OCI-LY1 (cell line): Measurements from ENCODE around the gene COL25A1.

ENCODE experiments used
- H2AFZ ChIP-seq: fragments of 200-600 bp; sonication (generic), shearing (Covaris generic); 2 replicates; pipeline ENCODE4 v1.6.0; 2014; ENCODE audit warnings: antibody characterized with exemption, mild to moderate bottlenecking, low read length
- H3F3A ChIP-seq: fragments of 200-600 bp; sonication (generic), shearing (Covaris generic); 2 replicates; pipeline ENCODE4 v1.6.0; 2014; ENCODE audit warnings: mild to moderate bottlenecking, antibody characterized with exemption, low read length, moderate library complexity; ENCODE audit not compliant: insufficient read depth
- H3K27ac ChIP-seq: fragments of 200-600 bp; sonication (generic); 2 replicates; pipeline ENCODE4 v1.5.1; 2014; ENCODE audit warnings: low read length, mixed run types, mild to moderate bottlenecking, low read depth; ENCODE audit not compliant: poor library complexity, severe bottlenecking
- H3K27me3 ChIP-seq: fragments of 200-600 bp; sonication (generic); 2 replicates; pipeline ENCODE4 v1.6.0; 2014; ENCODE audit warnings: antibody characterized with exemption, mild to moderate bottlenecking, low read length, moderate library complexity; ENCODE audit not compliant: insufficient read depth
- H3K36me3 ChIP-seq: fragments of 200-600 bp; sonication (generic); 2 replicates; pipeline ENCODE4 v1.6.1; 2014; ENCODE audit warnings: mild to moderate bottlenecking, antibody characterized with exemption, low read length, moderate library complexity, mixed read lengths; ENCODE audit not compliant: insufficient read depth
- H3K4me1 ChIP-seq: fragments of 200-600 bp; sonication (generic); 2 replicates; pipeline ENCODE4 v1.5.1; 2014; ENCODE audit warnings: mild to moderate bottlenecking, low read length, moderate library complexity; ENCODE audit not compliant: insufficient read depth, severe bottlenecking
- H3K4me2 ChIP-seq: fragments of 200-600 bp; sonication (generic), shearing (Covaris generic); 2 replicates; pipeline ENCODE4 v1.6.1; 2014; ENCODE audit warnings: low read length
- H3K4me3 ChIP-seq: fragments of 200-600 bp; sonication (generic); 2 replicates; pipeline ENCODE4 v1.5.1; 2014; ENCODE audit warnings: low read length, low read depth, mild to moderate bottlenecking, mixed read lengths; ENCODE audit not compliant: poor library complexity, severe bottlenecking
- H3K79me2 ChIP-seq: fragments of 200-600 bp; shearing (Covaris generic); 2 replicates; pipeline ENCODE4 v1.6.1; 2016; ENCODE audit warnings: mixed run types, low read length, mixed read lengths; ENCODE audit not compliant: insufficient read depth
- H3K9ac ChIP-seq: fragments of 200-600 bp; sonication (generic), shearing (Covaris generic); 2 replicates; pipeline ENCODE4 v1.6.1; 2014; ENCODE audit warnings: mild to moderate bottlenecking, low read length, mixed read lengths
- H3K9me2 ChIP-seq: fragments of 200-600 bp; sonication (generic), shearing (Covaris generic); 2 replicates; pipeline ENCODE4 v1.6.1; 2014; ENCODE audit warnings: low read depth, mild to moderate bottlenecking, low read length, mixed read lengths
- H3K9me3 ChIP-seq: fragments of 200-600 bp; shearing (Covaris generic); 2 replicates; pipeline ENCODE4 v1.6.1; 2014; ENCODE audit warnings: low read length, mixed read lengths
- H4K20me1 ChIP-seq: fragments of 200-600 bp; sonication (generic), shearing (Covaris generic); 2 replicates; pipeline ENCODE4 v1.6.0; 2016; ENCODE audit warnings: mild to moderate bottlenecking, low read length; ENCODE audit not compliant: insufficient read depth
- CTCF ChIP-seq: fragments of 200-600 bp; sonication (generic), shearing (Covaris generic); IDR thresholded peaks from 2 replicates; pipeline ENCODE4 v1.5.1; 2017; ENCODE audit warnings: mild to moderate bottlenecking, antibody characterized with exemption, low read length, moderate library complexity, mixed read lengths
- EZH2 ChIP-seq: fragments of 200-600 bp; sonication (generic), shearing (Covaris generic); IDR thresholded peaks from 2 replicates; pipeline ENCODE4 v1.8.0; 2017; ENCODE audit warnings: borderline replicate concordance, mixed run types, mild to moderate bottlenecking, antibody characterized with exemption, low read length, moderate library complexity, mixed read lengths

The COL25A1 gene

GRCh38 chr4:109157205-109157604 lies 145.3 kb downstream of the COL25A1 start:
- Histone ChIP-seq H3K79me2 (no peaks in the 10 kb centered on the region), H3K9me3 (no peaks in the 10 kb centered on the region), H3K27me3 (no peaks in the 10 kb centered on the region), H2AFZ (no peak overlapping the region), H3K4me1 (no peaks in the 10 kb centered on the region), H3K9ac (no peak overlapping the region), H4K20me1 (no peaks in the 10 kb centered on the region), H3K4me3 (no peak overlapping the region), H3K9me2 (no peaks in the 10 kb centered on the region), H3K36me3 (no peaks in the 10 kb centered on the region), H3K27ac (no peak overlapping the region), H3K4me2 (no peak overlapping the region), H3F3A (no peaks in the 10 kb centered on the region)
- TF ChIP-seq EZH2 (no peak), CTCF (no peak)

- no peaks in the 10 kb centered on the region for H3K79me2 ChIP-seq
- H3K4me1 ChIP-seq = no peaks in the 10 kb centered on the region
- no peak overlapping the region for H3K27ac ChIP-seq
- H2AFZ ChIP-seq = no peak overlapping the region
- TF ChIP-seq EZH2 (no peak), CTCF (no peak)
- H3K4me2 ChIP-seq = no peak overlapping the region
- no peak overlapping the region for H3K9ac ChIP-seq
- H3K27me3 ChIP-seq = no peaks in the 10 kb centered on the region
- no peak overlapping the region for H3K4me3 ChIP-seq
- no peaks in the 10 kb centered on the region for H3K9me3 ChIP-seq
- H3F3A ChIP-seq = no peaks in the 10 kb centered on the region
- no peaks in the 10 kb centered on the region for H3K9me2 ChIP-seq
- H4K20me1 ChIP-seq = no peaks in the 10 kb centered on the region
- no peaks in the 10 kb centered on the region for H3K36me3 ChIP-seq
Measured at GRCh38 chr4:109156356-109156755, 146.1 kb downstream of the COL25A1 start.

- Histone ChIP-seq H3K9me2 (no peaks in the 10 kb centered on the region), H3K36me3 (no peaks in the 10 kb centered on the region), H3K27me3 (no peaks in the 10 kb centered on the region), H3K4me1 (no peaks in the 10 kb centered on the region), H3F3A (no peaks in the 10 kb centered on the region), H3K27ac (no peak overlapping the region), H4K20me1 (no peaks in the 10 kb centered on the region), H3K9ac (no peak overlapping the region), H3K4me2 (no peak overlapping the region), H2AFZ (no peak overlapping the region), H3K79me2 (no peaks in the 10 kb centered on the region), H3K9me3 (no peaks in the 10 kb centered on the region), H3K4me3 (no peak overlapping the region)
- TF ChIP-seq EZH2 (no peak), CTCF (no peak)
Measured at GRCh38 chr4:109155682-109156283, 146.7 kb downstream of the COL25A1 start.
